NCI-H1694 (cell line): ENCODE data around the gene SNX4.
"Not testable (repeated sequence)": the region's sequence is repeated elsewhere in the genome, so short reads cannot be mapped to it uniquely, and the experiment has no call there.

Experiments used
- DNase-seq: peaks from one replicate; lab custom pipeline; 2025; lab: John Stamatoyannopoulos, UW

SNX4 gene

GRCh38 chr3:125462722-125463299 is 57.2 kb downstream of the SNX4 start:
- no peak for DNase-seq

- DNase-seq: no peak
These were observed 58.1 kb downstream of the SNX4 start for GRCh38 chr3:125461896-125462295.

- DNase-seq: no peak
These were observed 59.8 kb downstream of the SNX4 start for GRCh38 chr3:125460233-125460632.

GRCh38 chr3:125443923-125444322 is 76.1 kb downstream of the SNX4 start:
- no peak for DNase-seq

GRCh38 chr3:125442506-125442905 is 77.5 kb downstream of the SNX4 start:
- DNase-seq: no peak

GRCh38 chr3:125440970-125441369 is 79.0 kb downstream of the SNX4 start:
- no peak for DNase-seq

- no peak for DNase-seq
These were observed 79.4 kb downstream of the SNX4 start for GRCh38 chr3:125440559-125440955.

- DNase-seq: peak; percentile 11
These were observed 82.2 kb downstream of the SNX4 start for GRCh38 chr3:125437631-125438435.

- DNase-seq: no peak
These were observed 83.1 kb downstream of the SNX4 start for GRCh38 chr3:125436921-125437320.

- no peak for DNase-seq
These were observed 84.8 kb downstream of the SNX4 start for GRCh38 chr3:125435231-125435630.

- DNase-seq: no peak
These were observed 85.4 kb downstream of the SNX4 start for GRCh38 chr3:125434582-125435011.

GRCh38 chr3:125433611-125434041 is 86.4 kb downstream of the SNX4 start:
- no peak for DNase-seq

GRCh38 chr3:125433091-125433534 is 86.9 kb downstream of the SNX4 start:
- no peak for DNase-seq

- DNase-seq: no peak
These were observed 87.9 kb downstream of the SNX4 start for GRCh38 chr3:125431912-125432790.

- DNase-seq: no peak
These were observed 88.6 kb downstream of the SNX4 start for GRCh38 chr3:125431391-125431790.

GRCh38 chr3:125428216-125428830 is 91.7 kb downstream of the SNX4 start:
- no peak for DNase-seq

GRCh38 chr3:125418306-125418705 is 101.7 kb downstream of the SNX4 start:
- DNase-seq: no peak

- no peak for DNase-seq
These were observed 103.8 kb downstream of the SNX4 start for GRCh38 chr3:125416235-125416634.

GRCh38 chr3:125414669-125415068 is 105.3 kb downstream of the SNX4 start:
- no peak for DNase-seq

GRCh38 chr3:125410922-125411321 is 109.1 kb downstream of the SNX4 start:
- DNase-seq: no peak

- no peak for DNase-seq
These were observed 113.9 kb downstream of the SNX4 start for GRCh38 chr3:125406070-125406469.

GRCh38 chr3:125405515-125405914 is 114.5 kb downstream of the SNX4 start:
- DNase-seq: not testable (repeated sequence)
